ENCODE measurements around the gene FNDC3A. TPM values are rescaled to one million over a fixed set of nuclear protein-coding genes. Genes with fewer than 3 reads are reported as not detected.

Gene FNDC3A
- total RNA-seq, 1 experiment from 2014 or later, result 34.3 TPM

DNA sequence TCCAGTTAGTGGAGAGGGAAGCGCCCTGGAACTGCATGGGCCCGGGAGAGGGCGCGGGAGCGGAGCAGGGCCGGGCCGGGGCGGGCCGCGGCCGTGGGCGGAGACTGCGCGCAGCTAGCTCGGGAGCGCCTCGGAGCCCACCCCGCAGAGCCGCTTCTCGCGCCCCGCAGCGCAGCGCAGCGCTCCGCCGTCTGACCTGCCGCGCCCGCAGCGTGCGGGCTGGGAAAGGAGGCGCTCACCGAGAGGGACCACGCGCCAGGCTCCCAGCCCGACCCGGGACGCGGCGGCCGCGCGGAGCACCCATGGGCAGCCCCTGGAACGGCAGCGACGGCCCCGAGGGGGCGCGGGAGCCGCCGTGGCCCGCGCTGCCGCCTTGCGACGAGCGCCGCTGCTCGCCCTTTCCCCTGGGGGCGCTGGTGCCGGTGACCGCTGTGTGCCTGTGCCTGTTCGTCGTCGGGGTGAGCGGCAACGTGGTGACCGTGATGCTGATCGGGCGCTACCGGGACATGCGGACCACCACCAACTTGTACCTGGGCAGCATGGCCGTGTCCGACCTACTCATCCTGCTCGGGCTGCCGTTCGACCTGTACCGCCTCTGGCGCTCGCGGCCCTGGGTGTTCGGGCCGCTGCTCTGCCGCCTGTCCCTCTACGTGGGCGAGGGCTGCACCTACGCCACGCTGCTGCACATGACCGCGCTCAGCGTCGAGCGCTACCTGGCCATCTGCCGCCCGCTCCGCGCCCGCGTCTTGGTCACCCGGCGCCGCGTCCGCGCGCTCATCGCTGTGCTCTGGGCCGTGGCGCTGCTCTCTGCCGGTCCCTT lies 244.5 kb downstream of the FNDC3A start, which contains the start of gene MLNR:
Gene MLNR (plus strand): TSS at position 303 of the 820 bp plus-strand sequence. CDS start 0 bp downstream, at position 303.
- H2AFZ ChIP-seq, result no peak within 1 kb of the TSS
- ChIA-PET POLR2A (ENCODE audit: unreplicated experiment) (no interaction called here), CTCF (no interaction called here)
- H3K36me3 ChIP-seq (ENCODE audit: low read depth), result no peaks in the 10 kb centered on the region
- no peaks in the 10 kb centered on the region for H3K79me2 ChIP-seq (ENCODE audit: low read depth)
- intact Hi-C loops (cut with micrococcal nuclease; ENCODE audit: unreplicated experiment), result no loop called here
- TF ChIP-seq, protein P1, sequence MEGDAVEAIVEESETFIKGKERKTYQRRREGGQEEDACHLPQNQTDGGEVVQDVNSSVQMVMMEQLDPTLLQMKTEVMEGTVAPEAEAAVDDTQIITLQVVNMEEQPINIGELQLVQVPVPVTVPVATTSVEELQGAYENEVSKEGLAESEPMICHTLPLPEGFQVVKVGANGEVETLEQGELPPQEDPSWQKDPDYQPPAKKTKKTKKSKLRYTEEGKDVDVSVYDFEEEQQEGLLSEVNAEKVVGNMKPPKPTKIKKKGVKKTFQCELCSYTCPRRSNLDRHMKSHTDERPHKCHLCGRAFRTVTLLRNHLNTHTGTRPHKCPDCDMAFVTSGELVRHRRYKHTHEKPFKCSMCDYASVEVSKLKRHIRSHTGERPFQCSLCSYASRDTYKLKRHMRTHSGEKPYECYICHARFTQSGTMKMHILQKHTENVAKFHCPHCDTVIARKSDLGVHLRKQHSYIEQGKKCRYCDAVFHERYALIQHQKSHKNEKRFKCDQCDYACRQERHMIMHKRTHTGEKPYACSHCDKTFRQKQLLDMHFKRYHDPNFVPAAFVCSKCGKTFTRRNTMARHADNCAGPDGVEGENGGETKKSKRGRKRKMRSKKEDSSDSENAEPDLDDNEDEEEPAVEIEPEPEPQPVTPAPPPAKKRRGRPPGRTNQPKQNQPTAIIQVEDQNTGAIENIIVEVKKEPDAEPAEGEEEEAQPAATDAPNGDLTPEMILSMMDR (conservative IDR thresholded peaks at IDR 0.05), result no peak
- TF ChIP-seq EZH2 (IDR thresholded peaks at IDR 0.05; ENCODE audit: low read depth), result no peak
- BruUV-seq (replicated peaks), result no TSS peak
- no peak for DNase-seq
- peaks cover 38% of the 10 kb centered on the region for H3K27me3 ChIP-seq (ENCODE audit: insufficient read depth, low read depth)
- no peaks in the 10 kb centered on the region for H3K9me3 ChIP-seq (ENCODE audit: insufficient read depth, low read depth)
- H4K20me1 ChIP-seq (ENCODE audit: insufficient read depth), result no peaks in the 10 kb centered on the region
- H3K27ac ChIP-seq, result no peak within 1 kb of the TSS
- H3K9me2 ChIP-seq (ENCODE audit: insufficient read depth), result no peaks in the 10 kb centered on the region
- H3K4me2 ChIP-seq, result no peak within 1 kb of the TSS
- no peaks in the 10 kb centered on the region for H3F3A ChIP-seq (ENCODE audit: insufficient read depth, low read depth)
- no peaks in the 10 kb centered on the region for H3K4me1 ChIP-seq (replicated peaks; ENCODE audit: insufficient read depth)
- H3K4me3 ChIP-seq, result no peak within 1 kb of the TSS

DNA sequence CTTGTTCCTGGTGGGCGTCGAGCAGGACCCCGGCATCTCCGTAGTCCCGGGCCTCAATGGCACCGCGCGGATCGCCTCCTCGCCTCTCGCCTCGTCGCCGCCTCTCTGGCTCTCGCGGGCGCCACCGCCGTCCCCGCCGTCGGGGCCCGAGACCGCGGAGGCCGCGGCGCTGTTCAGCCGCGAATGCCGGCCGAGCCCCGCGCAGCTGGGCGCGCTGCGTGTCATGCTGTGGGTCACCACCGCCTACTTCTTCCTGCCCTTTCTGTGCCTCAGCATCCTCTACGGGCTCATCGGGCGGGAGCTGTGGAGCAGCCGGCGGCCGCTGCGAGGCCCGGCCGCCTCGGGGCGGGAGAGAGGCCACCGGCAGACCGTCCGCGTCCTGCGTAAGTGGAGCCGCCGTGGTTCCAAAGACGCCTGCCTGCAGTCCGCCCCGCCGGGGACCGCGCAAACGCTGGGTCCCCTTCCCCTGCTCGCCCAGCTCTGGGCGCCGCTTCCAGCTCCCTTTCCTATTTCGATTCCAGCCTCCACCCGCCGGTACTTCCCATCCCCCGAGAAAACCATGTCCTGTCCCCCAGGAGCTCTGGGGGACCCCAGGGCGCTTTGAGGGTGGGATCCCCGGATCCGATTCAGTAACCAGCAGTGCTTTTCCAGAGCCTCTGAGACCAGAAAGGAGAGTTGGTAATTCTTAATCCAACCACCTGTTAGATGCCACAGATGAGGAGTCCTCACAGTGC lies 245.3 kb downstream of the FNDC3A start:
- no peaks in the 10 kb centered on the region for H3K9me2 ChIP-seq (ENCODE audit: insufficient read depth)
- TF ChIP-seq, protein P1 (conservative IDR thresholded peaks at IDR 0.05), result no peak
- no peak for TF ChIP-seq EZH2 (IDR thresholded peaks at IDR 0.05; ENCODE audit: low read depth)
- H3K27ac ChIP-seq, result no peak overlapping the region
- no peaks in the 10 kb centered on the region for H4K20me1 ChIP-seq (ENCODE audit: insufficient read depth)
- intact Hi-C loops (cut with micrococcal nuclease; ENCODE audit: unreplicated experiment), result no loop called here
- H3K4me1 ChIP-seq (replicated peaks; ENCODE audit: insufficient read depth), result no peaks in the 10 kb centered on the region
- POLR2A ChIA-PET (ENCODE audit: unreplicated experiment), result no interaction called here
- peaks cover 41% of the 10 kb centered on the region for H3K27me3 ChIP-seq (ENCODE audit: insufficient read depth, low read depth)
- CTCF ChIA-PET, result no interaction called here
- H3K4me3 ChIP-seq, result no peak overlapping the region
- H3F3A ChIP-seq (ENCODE audit: insufficient read depth, low read depth), result no peaks in the 10 kb centered on the region
- no TSS peak for BruUV-seq (replicated peaks)
- no peaks in the 10 kb centered on the region for H3K9me3 ChIP-seq (ENCODE audit: insufficient read depth, low read depth)
- no peak overlapping the region for H2AFZ ChIP-seq
- DNase-seq, result no peak
- H3K36me3 ChIP-seq (ENCODE audit: low read depth), result no peaks in the 10 kb centered on the region
- no peaks in the 10 kb centered on the region for H3K79me2 ChIP-seq (ENCODE audit: low read depth)
- no peak overlapping the region for H3K4me2 ChIP-seq

DNA sequence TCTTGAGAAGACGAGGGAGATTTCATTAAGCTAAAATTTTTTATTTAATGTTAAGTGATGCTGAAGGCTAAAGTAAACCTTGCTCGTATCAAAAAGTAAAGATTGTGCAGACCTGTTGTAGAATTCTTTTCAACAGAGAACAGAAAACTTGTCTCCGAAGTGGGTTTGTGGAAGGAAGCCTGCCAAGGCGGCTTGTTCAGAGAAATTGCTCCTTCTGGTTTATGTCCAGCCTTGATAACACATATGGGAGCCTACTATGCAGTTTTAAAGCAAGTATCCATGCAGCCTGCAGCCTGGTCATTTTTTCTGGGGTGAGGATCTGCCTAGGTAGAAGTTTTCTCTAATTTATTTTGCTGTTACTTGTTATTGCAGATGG lies 245.9 kb downstream of the FNDC3A start:
- Histone ChIP-seq H3K4me3 (no peak overlapping the region), H3F3A (ENCODE audit: insufficient read depth, low read depth) (no peaks in the 10 kb centered on the region), H3K36me3 (ENCODE audit: low read depth) (no peaks in the 10 kb centered on the region), H2AFZ (no peak overlapping the region), H3K27me3 (ENCODE audit: insufficient read depth, low read depth) (peaks cover 41% of the 10 kb centered on the region), H4K20me1 (ENCODE audit: insufficient read depth) (no peaks in the 10 kb centered on the region), H3K9me3 (ENCODE audit: insufficient read depth, low read depth) (no peaks in the 10 kb centered on the region), H3K4me2 (no peak overlapping the region), H3K4me1 (replicated peaks; ENCODE audit: insufficient read depth) (no peaks in the 10 kb centered on the region), H3K79me2 (ENCODE audit: low read depth) (no peaks in the 10 kb centered on the region), H3K9me2 (ENCODE audit: insufficient read depth) (no peaks in the 10 kb centered on the region), H3K27ac (no peak overlapping the region)
- TF ChIP-seq, protein P1 (conservative IDR thresholded peaks at IDR 0.05), result no peak
- TF ChIP-seq EZH2 (IDR thresholded peaks at IDR 0.05; ENCODE audit: low read depth), result no peak
- no peak for DNase-seq
- no TSS peak for BruUV-seq (replicated peaks)
- intact Hi-C loops (cut with micrococcal nuclease; ENCODE audit: unreplicated experiment), result no loop called here
- ChIA-PET CTCF (no interaction called here), POLR2A (ENCODE audit: unreplicated experiment) (no interaction called here)

Data from PC-9 (cell line).